Kidney (tissue), 14 donors: ENCODE measurements around the gene IQSEC1. TPM values are rescaled to one million over a fixed set of nuclear protein-coding genes. Genes with fewer than 3 reads are reported as not detected.

ENCODE experiments used
- DNase-seq, 5 donors: peaks; one replicate each; pipeline ENCODE4 v3.0.0-alpha.2; 2013 to 2020
- FAIRE-seq: peaks from 2 replicates; lab custom pipeline; 2012; peaks lifted over from hg19 to GRCh38; lab: Jason Lieb, UNC
- H3K27ac ChIP-seq, 2 donors: one replicate each; pipeline ENCODE4 v1.7.0; 2013; ENCODE audit warnings: low read depth in 2 of 2, low read length in 2 of 2, inconsistent platforms in 1 of 2
- H3K27me3 ChIP-seq: one replicate; pipeline ENCODE4 v1.7.1; 2013; ENCODE audit warnings: low read length, inconsistent platforms; ENCODE audit not compliant: control insufficient read depth, insufficient read depth
- H3K36me3 ChIP-seq, 3 donors: one replicate each; pipeline versions ENCODE4 v1.7.0 to v1.7.1; 2013; ENCODE audit warnings: low read length in 3 of 3, control low read depth in 1 of 3, inconsistent platforms in 1 of 3; ENCODE audit not compliant: insufficient read depth in 3 of 3, control insufficient read depth in 2 of 3
- H3K4me1 ChIP-seq, 3 donors: one replicate each; pipeline versions ENCODE4 v1.7.0 to v1.7.1; 2013; ENCODE audit warnings: low read length in 3 of 3, inconsistent platforms in 1 of 3, low read depth in 1 of 3; ENCODE audit not compliant: control insufficient read depth in 2 of 3, insufficient read depth in 2 of 3
- H3K4me3 ChIP-seq, 3 donors: one replicate each; pipeline versions ENCODE4 v1.7.0 to v1.8.1; 2013; ENCODE audit warnings: low read length in 3 of 3, control low read depth in 1 of 3, inconsistent platforms in 1 of 3
- H3K9ac ChIP-seq, 3 donors: one replicate each; pipeline versions ENCODE4 v1.7.0 to v1.7.1; 2013; ENCODE audit warnings: low read length in 3 of 3, control low read depth in 1 of 3, inconsistent platforms in 1 of 3
- H3K9me3 ChIP-seq, 3 donors: one replicate each; pipeline versions ENCODE4 v1.7.0 to v1.7.1; 2013; ENCODE audit warnings: low read length in 3 of 3, control low read depth in 1 of 3, inconsistent platforms in 1 of 3; ENCODE audit not compliant: control insufficient read depth in 2 of 3, insufficient read depth in 1 of 3
- CTCF ChIP-seq: IDR thresholded peaks from 3 replicates; pipeline ENCODE4 v1.5.1; 2012; ENCODE audit warnings: mild to moderate bottlenecking, moderate library complexity, borderline replicate concordance; ENCODE audit not compliant: insufficient read depth; ENCODE audit errors: extremely low read depth
- intact Hi-C: fragments of 100-400 bp; cut with DNase I; formaldehyde crosslinking; loops from one replicate; pipeline ENCODE4 v1.11.1; 2022
- polyA plus RNA-seq: library from polyadenylated mRNA; stranded (reverse); fragments of 350-450 nt; fragmentation: Illumina TruSeq; extraction: RNeasy Lipid Tissue Mini Kit (QIAGEN cat#74804); gene quantifications from one replicate; pipeline ENCODE4 v1.2.3, GENCODE V29; 2014; ENCODE audit warnings: low read depth, low replicate concordance; ENCODE audit not compliant: insufficient read depth
- total RNA-seq: library from RNA; stranded (reverse); fragmentation: NEBNext Ultra II Directional; extraction: Animal tissue kit (Norgen Biotek cat#: 25700); gene quantifications from one replicate; pipeline ENCODE4 v1.2.1, GENCODE V29; 2021
- donor health status: control.
- donor health status: control.
- donor health status: control.
- donor health status: control.
- donor health status: control.
- donor health status: DM: yes; HTN: yes; CAD: no.
- donor health status: Normal renal cell carcinoma (clear cell type).

Gene IQSEC1
- total and polyA plus RNA-seq, 2 donors from 2014 or later = 15.1 to 45.7 TPM

- intact Hi-C loops = no loop called here
- Histone ChIP-seq H3K9me3 (no peaks in the 10 kb centered on the region), H3K27ac (peak overlapping the region in 1 of 2 donors; percentile 82), H3K36me3 (no peaks in the 10 kb centered on the region), H3K4me1 (peaks cover 6 to 43% (median 39%) of the 10 kb centered on the region in 3 donors), H3K4me3 (peak overlapping the region; percentile 31 to 79 (median 41)), H3K9ac (peak overlapping the region in 1 of 3 donors; percentile 54), H3K27me3 (no peaks in the 10 kb centered on the region)
- DNase-seq = peak; percentile 92 to 99 (median 96)
- FAIRE-seq = no peak
- no peak for TF ChIP-seq CTCF
Observed at GRCh38 chr3:12967606-12968351, 105.5 kb downstream of the IQSEC1 start.

- peak overlapping the region in 1 of 2 donors; percentile 82 for H3K27ac ChIP-seq
- no peak for TF ChIP-seq CTCF
- peak overlapping the region; percentile 37 to 87 (median 44) for H3K9ac ChIP-seq
- peaks cover 6 to 51% (median 46%) of the 10 kb centered on the region in 3 donors for H3K4me1 ChIP-seq
- H3K36me3 ChIP-seq = no peaks in the 10 kb centered on the region
- H3K27me3 ChIP-seq = no peaks in the 10 kb centered on the region
- intact Hi-C loops = no loop called here
- peak overlapping the region; percentile 66 to 79 (median 75) for H3K4me3 ChIP-seq
- no peaks in the 10 kb centered on the region for H3K9me3 ChIP-seq
- DNase-seq = peak in 3 of 5 donors; percentile 48 to 74 (median 73)
- no peak for FAIRE-seq
Observed at GRCh38 chr3:12966847-12967605, 106.2 kb downstream of the IQSEC1 start.

- intact Hi-C loops = no loop called here
- Histone ChIP-seq H3K27me3 (no peaks in the 10 kb centered on the region), H3K36me3 (no peaks in the 10 kb centered on the region), H3K4me3 (peak overlapping the region; percentile 66 to 79 (median 75)), H3K9me3 (no peaks in the 10 kb centered on the region), H3K9ac (peak overlapping the region; percentile 37 to 87 (median 44)), H3K4me1 (peaks cover 6 to 57% (median 48%) of the 10 kb centered on the region in 3 donors), H3K27ac (peak overlapping the region in 1 of 2 donors; percentile 82)
- TF ChIP-seq CTCF = no peak
- FAIRE-seq (no peak), DNase-seq (peak in 3 of 5 donors; percentile 43 to 77 (median 54))
Observed at GRCh38 chr3:12965999-12966846, 107.0 kb downstream of the IQSEC1 start.
